WTC11 (cell line): ENCODE data around the gene TRMT44. TPM values are rescaled to one million over a fixed set of nuclear protein-coding genes. Genes with fewer than 3 reads are reported as not detected.
A peak's percentile ranks its signal among the peaks of the same experiment; 100 is the strongest.

Source experiments
- ATAC-seq: fragments of 200-7000 bp; cut with Tn5 transposase; 2 replicates; pipeline ENCODE4 v1.10.0; 2021; ENCODE audit warnings: mild to moderate bottlenecking, moderate library complexity
- CTCF ChIA-PET: fragments of 300-600 bp; sonication (Branson Sonifier 250); formaldehyde crosslinking; loops from one replicate; lab custom pipeline; 2021; ENCODE audit warnings: antibody characterized with exemption; lab: Charles Lee
- POLR2A ChIA-PET: fragments of 350-600 bp; sonication (Branson Sonifier 250); formaldehyde crosslinking; loops from one replicate; lab custom pipeline; 2021; ENCODE audit warnings: antibody characterized with exemption; lab: Charles Lee
- DNase-seq: peaks from one replicate; pipeline ENCODE4 v3.0.0; 2021; ENCODE audit warnings: low spot score
- H3K27ac Mint-ChIP-seq: 2 replicates; pipeline ENCODE4 v1.8.0; 2021; ENCODE audit warnings: mixed read lengths
- H3K27me3 Mint-ChIP-seq: 2 replicates; pipeline ENCODE4 v1.8.0; 2021; ENCODE audit warnings: low read depth, mild to moderate bottlenecking, moderate library complexity, mixed read lengths
- H3K36me3 Mint-ChIP-seq: 2 replicates; pipeline ENCODE4 v1.8.0; 2021; ENCODE audit warnings: mixed read lengths
- H3K4me1 Mint-ChIP-seq: 2 replicates; pipeline ENCODE4 v1.8.0; 2022; ENCODE audit warnings: mixed read lengths
- H3K4me3 Mint-ChIP-seq: 2 replicates; pipeline ENCODE4 v1.8.0; 2021; ENCODE audit warnings: mild to moderate bottlenecking, moderate library complexity, mixed read lengths
- H3K9me3 Mint-ChIP-seq: 2 replicates; pipeline ENCODE4 v1.8.0; 2021; ENCODE audit warnings: mixed read lengths
- ATF1 ChIP-seq: sonication (generic); formaldehyde crosslinking; IDR thresholded peaks from 2 replicates; pipeline ENCODE4 v1.8.1; 2023; ENCODE audit warnings: mild to moderate bottlenecking, moderate library complexity, missing genetic modification reagents
- ESRRA ChIP-seq: sonication (generic); formaldehyde crosslinking; IDR thresholded peaks from 2 replicates; pipeline ENCODE4 v1.8.1; 2022; ENCODE audit warnings: mild to moderate bottlenecking, missing genetic modification reagents, borderline replicate concordance
- ETV6 ChIP-seq: sonication (generic); formaldehyde crosslinking; IDR thresholded peaks from 2 replicates; pipeline ENCODE4 v1.8.1; 2022; ENCODE audit warnings: mild to moderate bottlenecking, missing genetic modification reagents
- FOXJ3 ChIP-seq: sonication (generic); formaldehyde crosslinking; IDR thresholded peaks from 2 replicates; pipeline ENCODE4 v1.9.0; 2021; ENCODE audit warnings: missing genetic modification reagents, mild to moderate bottlenecking, borderline replicate concordance
- GTF2I ChIP-seq: fragments of 250-450 bp; sonication (Bioruptor Pico); conservative IDR thresholded peaks from 2 replicates; pipeline ENCODE4 v1.4.0; 2021; ENCODE audit warnings: mild to moderate bottlenecking
- NFATC4 ChIP-seq: fragments of 250-450 bp; sonication (Bioruptor Pico); IDR thresholded peaks from 2 replicates; pipeline ENCODE4 v1.9.0; 2021; ENCODE audit warnings: mild to moderate bottlenecking
- total RNA-seq: library from RNA; stranded (reverse); gene quantifications from 3 replicates; pipeline ENCODE4 v1.2.3, GENCODE V29; 2021
- TF ChIP-seq, protein P1 (sequence below): fragments of 250-450 bp; sonication (Bioruptor Pico); IDR thresholded peaks from 2 replicates; pipeline ENCODE4 v1.9.0; 2021; ENCODE audit warnings: moderate library complexity, mild to moderate bottlenecking, inconsistent platforms, borderline replicate concordance
- TF ChIP-seq, protein P2 (sequence below): sonication (generic); formaldehyde crosslinking; IDR thresholded peaks from 2 replicates; pipeline ENCODE4 v1.8.1; 2022; ENCODE audit warnings: mild to moderate bottlenecking, moderate library complexity, missing genetic modification reagents
- TF ChIP-seq, protein P3 (sequence below): sonication (generic); formaldehyde crosslinking; IDR thresholded peaks from 2 replicates; pipeline ENCODE4 v1.8.1; 2022; ENCODE audit warnings: low read depth, mild to moderate bottlenecking, moderate library complexity, missing genetic modification reagents, borderline replicate concordance
- TF ChIP-seq, protein P4 (sequence below): sonication (generic); formaldehyde crosslinking; IDR thresholded peaks from 2 replicates; pipeline ENCODE4 v1.8.1; 2022; ENCODE audit warnings: mild to moderate bottlenecking, missing genetic modification reagents, moderate library complexity, borderline replicate concordance
- TF ChIP-seq, protein P5 (sequence below): fragments of 250-450 bp; sonication (Bioruptor Pico); IDR thresholded peaks from 2 replicates; pipeline ENCODE4 v1.9.0; 2021; ENCODE audit warnings: mild to moderate bottlenecking, borderline replicate concordance
- TF ChIP-seq, protein P6 (sequence below): sonication (generic); formaldehyde crosslinking; IDR thresholded peaks from 2 replicates; pipeline ENCODE4 v1.8.1; 2022; ENCODE audit warnings: missing genetic modification reagents, borderline replicate concordance
- TF ChIP-seq, protein P7 (sequence below): sonication (generic); formaldehyde crosslinking; IDR thresholded peaks from 2 replicates; pipeline ENCODE4 v1.8.1; 2023; ENCODE audit warnings: mild to moderate bottlenecking, moderate library complexity, missing genetic modification reagents
- TF ChIP-seq, protein P8 (sequence below): fragments of 200-600 bp; IDR thresholded peaks from 2 replicates; pipeline ENCODE4 v1.8.0; 2022; ENCODE audit warnings: antibody characterized with exemption

Gene TRMT44
- total RNA-seq, 1 experiment from 2014 or later = 28.4 TPM

DNA sequence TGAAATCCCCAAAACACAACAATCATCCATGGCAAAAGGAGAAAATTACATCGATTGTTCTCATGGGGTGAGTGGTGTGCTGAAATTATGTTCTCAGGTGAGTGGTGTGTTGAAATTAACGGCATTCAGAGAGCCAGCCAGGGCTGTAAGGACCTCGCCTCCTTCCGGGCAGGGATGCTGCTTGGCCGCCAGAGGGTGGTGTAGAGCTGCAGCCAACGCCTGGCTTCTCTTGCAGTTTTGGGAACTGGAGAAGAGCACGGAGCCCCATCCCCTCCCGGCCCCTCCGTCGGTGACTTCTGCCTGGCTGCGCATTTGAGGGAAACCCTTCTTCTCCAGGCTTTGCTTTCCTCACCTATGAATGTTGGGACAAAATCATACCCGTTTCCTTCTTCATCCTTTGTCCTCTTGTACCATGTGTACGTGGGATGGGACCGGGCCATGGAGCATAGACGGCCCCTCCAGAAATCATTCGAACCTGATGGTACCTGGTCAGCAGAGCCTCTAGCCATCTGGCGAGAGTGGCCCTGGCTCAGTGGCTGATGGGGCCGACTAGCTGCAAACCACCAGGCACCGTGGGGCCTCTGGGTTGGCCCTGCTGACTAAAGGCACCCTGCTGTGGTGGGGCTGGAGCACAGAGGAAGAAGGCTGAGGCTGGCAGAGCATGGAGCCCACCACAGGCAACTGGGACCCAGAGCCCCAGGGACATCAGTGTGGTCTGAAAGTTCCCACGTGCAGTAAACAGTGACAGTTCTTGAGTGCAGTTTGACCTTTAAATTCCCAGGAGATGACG, 28.4 kb downstream of the TRMT44 start:
- H3K27ac Mint-ChIP-seq = 0 out of 2 replicates have a peak overlapping the region, but pooled peaks have one; percentile 24
- ChIA-PET POLR2A (no interaction called here), CTCF (interaction anchor here (0.6 to 2.5 kb wide), 10 partner anchors 24 to 139 kb away, joined by 3 to 16 read pairs (median 6); partner anchors contain the start of gene CPZ)

DNA sequence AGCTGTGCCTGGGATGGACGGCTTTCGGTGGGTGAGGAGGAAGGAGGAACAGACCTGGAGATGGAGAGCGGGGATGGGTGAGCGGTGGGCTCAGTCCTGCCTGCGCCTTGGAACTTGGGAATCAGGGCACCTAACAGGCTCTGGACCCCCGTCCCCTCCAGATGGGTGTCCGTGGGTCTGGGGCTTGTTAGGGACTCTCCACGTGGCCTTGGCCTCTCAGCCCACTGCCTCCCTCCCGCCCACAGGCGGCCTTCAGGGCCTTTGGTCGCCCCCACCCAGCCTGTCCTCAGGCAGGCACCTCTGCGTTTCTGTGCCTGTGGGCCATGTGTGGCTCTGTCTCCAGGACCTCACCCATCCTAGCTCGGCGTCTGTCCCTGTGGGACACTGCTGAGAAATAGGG, 29.0 kb downstream of the TRMT44 start:
- DNase-seq = no peak
- Mint-ChIP-seq H3K4me1 (0 out of 2 replicates have a peak, but pooled peaks cover 2% of the 10 kb centered on the region), H3K27me3 (no peaks in the 10 kb centered on the region), H3K4me3 (no peak overlapping the region), H3K36me3 (peaks cover 23% of the 10 kb centered on the region), H3K9me3 (no peaks in the 10 kb centered on the region), H3K27ac (0 out of 2 replicates have a peak overlapping the region, but pooled peaks have one; percentile 24)
- no peak for ATAC-seq
- ChIA-PET CTCF (interaction anchor here (1.0 to 3.3 kb wide), 7 partner anchors 24 to 138 kb away, joined by 3 to 17 read pairs (median 10); partner anchors contain the start of gene CPZ), POLR2A (no interaction called here)
- TF ChIP-seq, protein P1, sequence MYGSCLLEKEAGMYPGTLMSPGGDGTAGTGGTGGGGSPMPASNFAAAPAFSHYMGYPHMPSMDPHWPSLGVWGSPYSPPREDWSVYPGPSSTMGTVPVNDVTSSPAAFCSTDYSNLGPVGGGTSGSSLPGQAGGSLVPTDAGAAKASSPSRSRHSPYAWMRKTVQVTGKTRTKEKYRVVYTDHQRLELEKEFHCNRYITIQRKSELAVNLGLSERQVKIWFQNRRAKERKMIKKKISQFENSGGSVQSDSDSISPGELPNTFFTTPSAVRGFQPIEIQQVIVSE (CRISPR knock-in tag) = no peak
- TF ChIP-seq, protein P2, sequence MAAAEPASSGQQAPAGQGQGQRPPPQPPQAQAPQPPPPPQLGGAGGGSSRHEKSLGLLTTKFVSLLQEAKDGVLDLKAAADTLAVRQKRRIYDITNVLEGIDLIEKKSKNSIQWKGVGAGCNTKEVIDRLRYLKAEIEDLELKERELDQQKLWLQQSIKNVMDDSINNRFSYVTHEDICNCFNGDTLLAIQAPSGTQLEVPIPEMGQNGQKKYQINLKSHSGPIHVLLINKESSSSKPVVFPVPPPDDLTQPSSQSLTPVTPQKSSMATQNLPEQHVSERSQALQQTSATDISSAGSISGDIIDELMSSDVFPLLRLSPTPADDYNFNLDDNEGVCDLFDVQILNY = no peak
- TF ChIP-seq, protein P3, sequence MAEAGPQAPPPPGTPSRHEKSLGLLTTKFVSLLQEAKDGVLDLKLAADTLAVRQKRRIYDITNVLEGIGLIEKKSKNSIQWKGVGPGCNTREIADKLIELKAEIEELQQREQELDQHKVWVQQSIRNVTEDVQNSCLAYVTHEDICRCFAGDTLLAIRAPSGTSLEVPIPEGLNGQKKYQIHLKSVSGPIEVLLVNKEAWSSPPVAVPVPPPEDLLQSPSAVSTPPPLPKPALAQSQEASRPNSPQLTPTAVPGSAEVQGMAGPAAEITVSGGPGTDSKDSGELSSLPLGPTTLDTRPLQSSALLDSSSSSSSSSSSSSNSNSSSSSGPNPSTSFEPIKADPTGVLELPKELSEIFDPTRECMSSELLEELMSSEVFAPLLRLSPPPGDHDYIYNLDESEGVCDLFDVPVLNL = no peak
- TF ChIP-seq GTF2I (CRISPR knock-in tag) = no peak
- TF ChIP-seq, protein P4, sequence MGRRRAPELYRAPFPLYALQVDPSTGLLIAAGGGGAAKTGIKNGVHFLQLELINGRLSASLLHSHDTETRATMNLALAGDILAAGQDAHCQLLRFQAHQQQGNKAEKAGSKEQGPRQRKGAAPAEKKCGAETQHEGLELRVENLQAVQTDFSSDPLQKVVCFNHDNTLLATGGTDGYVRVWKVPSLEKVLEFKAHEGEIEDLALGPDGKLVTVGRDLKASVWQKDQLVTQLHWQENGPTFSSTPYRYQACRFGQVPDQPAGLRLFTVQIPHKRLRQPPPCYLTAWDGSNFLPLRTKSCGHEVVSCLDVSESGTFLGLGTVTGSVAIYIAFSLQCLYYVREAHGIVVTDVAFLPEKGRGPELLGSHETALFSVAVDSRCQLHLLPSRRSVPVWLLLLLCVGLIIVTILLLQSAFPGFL = no peak
- TF ChIP-seq ATF1 (CRISPR knock-in tag) = no peak
- TF ChIP-seq, protein P5, sequence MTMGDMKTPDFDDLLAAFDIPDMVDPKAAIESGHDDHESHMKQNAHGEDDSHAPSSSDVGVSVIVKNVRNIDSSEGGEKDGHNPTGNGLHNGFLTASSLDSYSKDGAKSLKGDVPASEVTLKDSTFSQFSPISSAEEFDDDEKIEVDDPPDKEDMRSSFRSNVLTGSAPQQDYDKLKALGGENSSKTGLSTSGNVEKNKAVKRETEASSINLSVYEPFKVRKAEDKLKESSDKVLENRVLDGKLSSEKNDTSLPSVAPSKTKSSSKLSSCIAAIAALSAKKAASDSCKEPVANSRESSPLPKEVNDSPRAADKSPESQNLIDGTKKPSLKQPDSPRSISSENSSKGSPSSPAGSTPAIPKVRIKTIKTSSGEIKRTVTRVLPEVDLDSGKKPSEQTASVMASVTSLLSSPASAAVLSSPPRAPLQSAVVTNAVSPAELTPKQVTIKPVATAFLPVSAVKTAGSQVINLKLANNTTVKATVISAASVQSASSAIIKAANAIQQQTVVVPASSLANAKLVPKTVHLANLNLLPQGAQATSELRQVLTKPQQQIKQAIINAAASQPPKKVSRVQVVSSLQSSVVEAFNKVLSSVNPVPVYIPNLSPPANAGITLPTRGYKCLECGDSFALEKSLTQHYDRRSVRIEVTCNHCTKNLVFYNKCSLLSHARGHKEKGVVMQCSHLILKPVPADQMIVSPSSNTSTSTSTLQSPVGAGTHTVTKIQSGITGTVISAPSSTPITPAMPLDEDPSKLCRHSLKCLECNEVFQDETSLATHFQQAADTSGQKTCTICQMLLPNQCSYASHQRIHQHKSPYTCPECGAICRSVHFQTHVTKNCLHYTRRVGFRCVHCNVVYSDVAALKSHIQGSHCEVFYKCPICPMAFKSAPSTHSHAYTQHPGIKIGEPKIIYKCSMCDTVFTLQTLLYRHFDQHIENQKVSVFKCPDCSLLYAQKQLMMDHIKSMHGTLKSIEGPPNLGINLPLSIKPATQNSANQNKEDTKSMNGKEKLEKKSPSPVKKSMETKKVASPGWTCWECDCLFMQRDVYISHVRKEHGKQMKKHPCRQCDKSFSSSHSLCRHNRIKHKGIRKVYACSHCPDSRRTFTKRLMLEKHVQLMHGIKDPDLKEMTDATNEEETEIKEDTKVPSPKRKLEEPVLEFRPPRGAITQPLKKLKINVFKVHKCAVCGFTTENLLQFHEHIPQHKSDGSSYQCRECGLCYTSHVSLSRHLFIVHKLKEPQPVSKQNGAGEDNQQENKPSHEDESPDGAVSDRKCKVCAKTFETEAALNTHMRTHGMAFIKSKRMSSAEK (CRISPR knock-in tag) = no peak
- TF ChIP-seq ESRRA = no peak
- TF ChIP-seq, protein P6, sequence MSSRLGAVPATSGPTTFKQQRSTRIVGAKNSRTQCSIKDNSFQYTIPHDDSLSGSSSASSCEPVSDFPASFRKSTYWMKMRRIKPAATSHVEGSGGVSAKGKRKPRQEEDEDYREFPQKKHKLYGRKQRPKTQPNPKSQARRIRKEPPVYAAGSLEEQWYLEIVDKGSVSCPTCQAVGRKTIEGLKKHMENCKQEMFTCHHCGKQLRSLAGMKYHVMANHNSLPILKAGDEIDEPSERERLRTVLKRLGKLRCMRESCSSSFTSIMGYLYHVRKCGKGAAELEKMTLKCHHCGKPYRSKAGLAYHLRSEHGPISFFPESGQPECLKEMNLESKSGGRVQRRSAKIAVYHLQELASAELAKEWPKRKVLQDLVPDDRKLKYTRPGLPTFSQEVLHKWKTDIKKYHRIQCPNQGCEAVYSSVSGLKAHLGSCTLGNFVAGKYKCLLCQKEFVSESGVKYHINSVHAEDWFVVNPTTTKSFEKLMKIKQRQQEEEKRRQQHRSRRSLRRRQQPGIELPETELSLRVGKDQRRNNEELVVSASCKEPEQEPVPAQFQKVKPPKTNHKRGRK (CRISPR knock-in tag) = no peak
- TF ChIP-seq NFATC4 = no peak

More for the DNA sequence above, 28.4 kb downstream of the TRMT44 start:
- Mint-ChIP-seq H3K9me3 (no peaks in the 10 kb centered on the region), H3K4me3 (no peak overlapping the region)
- peak; percentile 94 for ATAC-seq
- TF ChIP-seq, protein P3 = no peak
- TF ChIP-seq FOXJ3 (no peak), ETV6 (CRISPR knock-in tag) (no peak)
- TF ChIP-seq, protein P7, sequence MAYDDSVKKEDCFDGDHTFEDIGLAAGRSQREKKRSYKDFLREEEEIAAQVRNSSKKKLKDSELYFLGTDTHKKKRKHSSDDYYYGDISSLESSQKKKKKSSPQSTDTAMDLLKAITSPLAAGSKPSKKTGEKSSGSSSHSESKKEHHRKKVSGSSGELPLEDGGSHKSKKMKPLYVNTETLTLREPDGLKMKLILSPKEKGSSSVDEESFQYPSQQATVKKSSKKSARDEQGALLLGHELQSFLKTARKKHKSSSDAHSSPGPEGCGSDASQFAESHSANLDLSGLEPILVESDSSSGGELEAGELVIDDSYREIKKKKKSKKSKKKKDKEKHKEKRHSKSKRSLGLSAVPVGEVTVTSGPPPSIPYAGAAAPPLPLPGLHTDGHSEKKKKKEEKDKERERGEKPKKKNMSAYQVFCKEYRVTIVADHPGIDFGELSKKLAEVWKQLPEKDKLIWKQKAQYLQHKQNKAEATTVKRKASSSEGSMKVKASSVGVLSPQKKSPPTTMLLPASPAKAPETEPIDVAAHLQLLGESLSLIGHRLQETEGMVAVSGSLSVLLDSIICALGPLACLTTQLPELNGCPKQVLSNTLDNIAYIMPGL (CRISPR knock-in tag) = no peak
- TF ChIP-seq, protein P8, sequence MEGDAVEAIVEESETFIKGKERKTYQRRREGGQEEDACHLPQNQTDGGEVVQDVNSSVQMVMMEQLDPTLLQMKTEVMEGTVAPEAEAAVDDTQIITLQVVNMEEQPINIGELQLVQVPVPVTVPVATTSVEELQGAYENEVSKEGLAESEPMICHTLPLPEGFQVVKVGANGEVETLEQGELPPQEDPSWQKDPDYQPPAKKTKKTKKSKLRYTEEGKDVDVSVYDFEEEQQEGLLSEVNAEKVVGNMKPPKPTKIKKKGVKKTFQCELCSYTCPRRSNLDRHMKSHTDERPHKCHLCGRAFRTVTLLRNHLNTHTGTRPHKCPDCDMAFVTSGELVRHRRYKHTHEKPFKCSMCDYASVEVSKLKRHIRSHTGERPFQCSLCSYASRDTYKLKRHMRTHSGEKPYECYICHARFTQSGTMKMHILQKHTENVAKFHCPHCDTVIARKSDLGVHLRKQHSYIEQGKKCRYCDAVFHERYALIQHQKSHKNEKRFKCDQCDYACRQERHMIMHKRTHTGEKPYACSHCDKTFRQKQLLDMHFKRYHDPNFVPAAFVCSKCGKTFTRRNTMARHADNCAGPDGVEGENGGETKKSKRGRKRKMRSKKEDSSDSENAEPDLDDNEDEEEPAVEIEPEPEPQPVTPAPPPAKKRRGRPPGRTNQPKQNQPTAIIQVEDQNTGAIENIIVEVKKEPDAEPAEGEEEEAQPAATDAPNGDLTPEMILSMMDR = peak; percentile 76
- TF ChIP-seq, all 79 proteins: peak for 1
- 0 out of 2 replicates have a peak, but pooled peaks cover 2% of the 10 kb centered on the region for H3K4me1 Mint-ChIP-seq
- peak; percentile 89 for DNase-seq
- peaks cover 25% of the 10 kb centered on the region for H3K36me3 Mint-ChIP-seq
- no peaks in the 10 kb centered on the region for H3K27me3 Mint-ChIP-seq
